Ovary (tissue), 9 donors: ENCODE data around the gene CCNL1. TPM values are rescaled to one million over a fixed set of nuclear protein-coding genes. Genes with fewer than 3 reads are reported as not detected.

Source experiments
- DNase-seq, 5 donors: peaks; one replicate each; pipeline ENCODE4 v3.0.0-alpha.2; 2019 to 2020
- H3K27ac ChIP-seq, 2 donors: fragments of 200-600 bp; one replicate each; pipeline versions ENCODE4 v1.5.1 to v1.8.0; 2019 to 2022
- H3K27me3 ChIP-seq: fragments of 200-600 bp; one replicate; pipeline ENCODE4 v1.8.0; 2022
- H3K36me3 ChIP-seq: fragments of 200-600 bp; sonication (generic); one replicate; pipeline ENCODE4 v1.5.1; 2019
- H3K4me1 ChIP-seq: one replicate; pipeline ENCODE4 v1.8.1; 2013; ENCODE audit warnings: mild to moderate bottlenecking, moderate library complexity; ENCODE audit not compliant: insufficient read depth
- H3K4me3 ChIP-seq: fragments of 200-600 bp; sonication (generic); one replicate; pipeline ENCODE4 v1.5.1; 2017
- H3K9me3 ChIP-seq, 2 donors: fragments of 200-600 bp in 1 of 2; sonication (generic) in 1 of 2; one replicate each; pipeline versions ENCODE4 v1.5.1 to v1.8.1; 2013 to 2019; ENCODE audit warnings: mild to moderate bottlenecking in 1 of 2, moderate library complexity in 1 of 2
- EP300 ChIP-seq: sonication (generic); formaldehyde crosslinking; IDR thresholded peaks from one replicate; pipeline ENCODE4 v1.6.1; 2017; ENCODE audit warnings: antibody characterized with exemption
- POLR2A ChIP-seq: fragments of 450-650 bp; IDR thresholded peaks from one replicate; pipeline ENCODE4 v1.6.1; 2017; ENCODE audit warnings: antibody characterized with exemption, mild to moderate bottlenecking, moderate library complexity
- WGBS, 3 donors: extraction: QIAGEN DNeasy Blood & Tissue Kit in 1 of 3; methylation state at CpG; one replicate each; pipeline versions ENCODE4 v1.1.5 to v1.1.7; 2013 to 2017; 5-methylcytosine and 5-hydroxymethylcytosine counted together
- intact Hi-C, 4 donors: fragments of 100-400 bp; cut with DNase I; formaldehyde crosslinking; loops; one replicate each; pipeline versions ENCODE4 v1.11.0 to v1.15.1; 2022 to 2023
- polyA plus RNA-seq, 2 donors: library from polyadenylated mRNA; stranded (reverse); fragments of 200-250 nt in 1 of 2; fragments of 350-450 nt in 1 of 2; fragmentation: Illumina TruSeq in 1 of 2; extraction: RNeasy Lipid Tissue Mini Kit (QIAGEN cat#74804) in 1 of 2; gene quantifications; one replicate each; pipeline ENCODE4 v1.2.3, GENCODE V29; 2013 to 2014
- total RNA-seq, 7 donors: library from RNA; depleted of rRNA in 2 of 7; stranded (reverse); fragments of >200 nt in 2 of 7; fragmentation: NEBNext Ultra II Directional in 3 of 7; extraction: Animal tissue kit (Norgen Biotek cat#: 25700) in 3 of 7; gene quantifications; one replicate each; pipeline versions ENCODE4 v1.1.0 to v1.2.4, GENCODE V29; 2016 to 2023
- TF ChIP-seq, protein P1 (sequence below), 3 donors: fragments of 450-650 bp in 2 of 3; fragments of 200-600 bp in 1 of 3; IDR thresholded peaks; one replicate each; pipeline versions ENCODE4 v1.5.1 to v1.8.0; 2016 to 2022; ENCODE audit warnings: antibody characterized with exemption in 3 of 3, mild to moderate bottlenecking in 1 of 3
- donor health status: DM: no; HTN: no; CAD: no; lungs with moderate emphysema.
- donor health status: DM: no; HTN: no; CAD: no.
- donor health status: Bipolar disorder and iron deficiency.
- donor health status: DM: yes; HTN: yes; CAD: no.
- donor health status: DM: no; HTN: no; CAD: no.
- donor health status: DM: yes; HTN: yes; CAD: no.

The CCNL1 gene
- total and polyA plus RNA-seq, 9 donors, result 67.6 to 514 (median 96.7) TPM

DNA sequence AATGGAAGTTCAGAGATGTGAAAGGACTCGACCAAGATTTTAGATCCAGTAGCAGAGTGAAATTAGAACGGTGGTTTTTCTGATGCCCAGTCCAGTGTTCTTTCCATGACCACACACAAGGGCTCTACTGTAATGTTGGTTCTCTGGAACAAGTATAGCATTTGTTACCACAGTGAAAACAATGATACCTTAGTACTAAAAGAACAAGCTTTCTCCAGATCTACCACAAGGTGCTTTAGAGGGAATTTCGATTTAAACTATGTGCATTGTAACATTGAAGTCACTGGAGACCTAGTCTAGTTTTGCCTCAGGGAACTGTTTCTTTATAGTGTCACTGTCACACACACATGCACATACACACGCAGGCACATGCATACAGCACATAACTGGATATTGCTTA is 12.8 kb upstream of the CCNL1 start:
- no peak for DNase-seq
- 70 to 85% (median 83%) methylated on average over 4 of the region's 4 CpGs for WGBS, 3 donors
- Histone ChIP-seq H3K4me1 (peaks cover 3% of the 10 kb centered on the region), H3K4me3 (no peak overlapping the region), H3K27ac (no peak overlapping the region), H3K27me3 (no peaks in the 10 kb centered on the region), H3K9me3 (no peaks in the 10 kb centered on the region), H3K36me3 (no peaks in the 10 kb centered on the region)
- intact Hi-C loops, result no loop called here
- no peak for TF ChIP-seq POLR2A
- no peak for TF ChIP-seq EP300
- TF ChIP-seq, protein P1, sequence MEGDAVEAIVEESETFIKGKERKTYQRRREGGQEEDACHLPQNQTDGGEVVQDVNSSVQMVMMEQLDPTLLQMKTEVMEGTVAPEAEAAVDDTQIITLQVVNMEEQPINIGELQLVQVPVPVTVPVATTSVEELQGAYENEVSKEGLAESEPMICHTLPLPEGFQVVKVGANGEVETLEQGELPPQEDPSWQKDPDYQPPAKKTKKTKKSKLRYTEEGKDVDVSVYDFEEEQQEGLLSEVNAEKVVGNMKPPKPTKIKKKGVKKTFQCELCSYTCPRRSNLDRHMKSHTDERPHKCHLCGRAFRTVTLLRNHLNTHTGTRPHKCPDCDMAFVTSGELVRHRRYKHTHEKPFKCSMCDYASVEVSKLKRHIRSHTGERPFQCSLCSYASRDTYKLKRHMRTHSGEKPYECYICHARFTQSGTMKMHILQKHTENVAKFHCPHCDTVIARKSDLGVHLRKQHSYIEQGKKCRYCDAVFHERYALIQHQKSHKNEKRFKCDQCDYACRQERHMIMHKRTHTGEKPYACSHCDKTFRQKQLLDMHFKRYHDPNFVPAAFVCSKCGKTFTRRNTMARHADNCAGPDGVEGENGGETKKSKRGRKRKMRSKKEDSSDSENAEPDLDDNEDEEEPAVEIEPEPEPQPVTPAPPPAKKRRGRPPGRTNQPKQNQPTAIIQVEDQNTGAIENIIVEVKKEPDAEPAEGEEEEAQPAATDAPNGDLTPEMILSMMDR (IDR thresholded peaks at IDR 0.05), result no peak

- no peak for TF ChIP-seq EP300
- intact Hi-C loops, result no loop called here
- 81 to 88% (median 85%) methylated on average over 3 of the region's 3 CpGs for WGBS, 3 donors
- Histone ChIP-seq H3K36me3 (no peaks in the 10 kb centered on the region), H3K27ac (no peak overlapping the region), H3K4me3 (no peak overlapping the region), H3K27me3 (no peaks in the 10 kb centered on the region), H3K4me1 (no peaks in the 10 kb centered on the region), H3K9me3 (no peaks in the 10 kb centered on the region)
- DNase-seq, result no peak
Measured at GRCh38 chr3:157170861-157171260, 10.9 kb upstream of the CCNL1 start.

DNA sequence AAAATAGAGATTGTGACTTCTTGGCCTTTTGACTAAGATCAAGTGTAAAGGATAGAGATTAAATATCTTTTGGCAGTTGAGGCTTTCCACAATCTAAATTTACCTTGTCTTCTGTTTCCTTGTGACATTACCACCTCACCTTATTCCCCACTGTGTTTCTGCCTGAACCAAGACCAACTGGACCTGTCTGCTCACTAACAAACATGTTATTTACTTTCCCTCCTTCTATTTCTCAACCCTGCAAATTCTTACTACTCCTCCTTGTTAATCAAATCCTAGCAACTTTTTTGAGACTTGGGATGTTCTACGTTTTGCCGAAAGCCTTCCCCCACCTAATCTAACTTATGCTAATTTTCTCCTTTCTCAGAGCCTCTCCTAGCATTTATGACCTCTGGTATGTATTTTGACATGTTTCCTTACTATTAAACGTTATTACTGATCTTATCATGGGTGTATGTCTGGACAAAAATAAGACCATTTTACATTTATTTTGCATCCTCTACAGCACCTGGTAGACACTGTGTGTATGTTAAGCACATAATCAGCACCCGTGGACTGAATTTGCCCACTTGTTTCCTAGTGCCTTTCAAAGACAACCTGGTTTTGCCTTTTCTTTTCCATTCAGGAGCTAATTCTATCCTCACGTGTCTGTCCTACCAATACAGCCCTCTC is 7.6 kb upstream of the CCNL1 start:
- TF ChIP-seq EP300, result no peak
- no peak for TF ChIP-seq POLR2A
- TF ChIP-seq, protein P1 (IDR thresholded peaks at IDR 0.05), result no peak
- Histone ChIP-seq H3K9me3 (no peaks in the 10 kb centered on the region), H3K27ac (no peak overlapping the region), H3K27me3 (no peaks in the 10 kb centered on the region), H3K36me3 (no peaks in the 10 kb centered on the region), H3K4me1 (no peaks in the 10 kb centered on the region), H3K4me3 (no peak overlapping the region)
- 69 to 73% (median 69%) methylated on average over 5 of the region's 5 CpGs for WGBS, 3 donors
- DNase-seq, result no peak
- intact Hi-C loops, result loop anchor here in 1 of 4 donors (10.0 kb wide), 1 partner anchor 623 kb away; no protein-coding TSS in a partner anchor

DNA sequence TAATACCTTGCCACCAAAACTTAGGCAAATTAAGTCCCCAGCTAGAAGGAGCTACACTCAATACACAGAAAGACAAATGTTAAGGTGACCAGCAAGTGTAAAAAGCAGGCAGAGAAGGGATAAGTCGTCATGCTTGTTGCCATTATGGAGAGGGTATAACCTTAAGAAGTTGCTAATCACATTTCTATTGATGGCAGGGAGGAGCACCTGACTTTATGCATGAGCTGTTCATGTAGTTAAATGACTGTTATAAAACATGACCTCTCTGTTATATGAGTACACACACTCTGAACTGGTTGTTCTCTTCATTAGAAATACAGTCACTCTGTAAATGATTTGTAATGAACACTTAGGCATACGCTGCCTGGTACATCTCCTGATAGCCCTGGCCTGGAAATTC is 6.6 kb upstream of the CCNL1 start:
- no peak overlapping the region for H3K27ac ChIP-seq
- H3K4me1 ChIP-seq, result no peaks in the 10 kb centered on the region
- no peak for DNase-seq
- H3K36me3 ChIP-seq, result no peaks in the 10 kb centered on the region
- no peaks in the 10 kb centered on the region for H3K9me3 ChIP-seq
- no peak overlapping the region for H3K4me3 ChIP-seq
- TF ChIP-seq EP300, result no peak
- TF ChIP-seq, protein P1 (IDR thresholded peaks at IDR 0.05), result no peak
- H3K27me3 ChIP-seq, result no peaks in the 10 kb centered on the region
- intact Hi-C loops, result loop anchor here in 1 of 4 donors (10.0 kb wide), 1 partner anchor 622 kb away; no protein-coding TSS in a partner anchor
- 68 to 69% (median 69%) methylated on average over 2 of the region's 2 CpGs for WGBS, 3 donors

GRCh38 chr3:157166115-157166514 is 6.2 kb upstream of the CCNL1 start:
- DNase-seq, result no peak
- TF ChIP-seq POLR2A (no peak), EP300 (no peak)
- TF ChIP-seq, protein P1 (IDR thresholded peaks at IDR 0.05), result no peak
- Histone ChIP-seq H3K27me3 (no peaks in the 10 kb centered on the region), H3K27ac (no peak overlapping the region), H3K4me3 (no peak overlapping the region), H3K36me3 (no peaks in the 10 kb centered on the region), H3K9me3 (no peaks in the 10 kb centered on the region), H3K4me1 (no peaks in the 10 kb centered on the region)
- intact Hi-C loops, result loop anchor here in 1 of 4 donors (10.0 kb wide), 1 partner anchor 621 kb away; no protein-coding TSS in a partner anchor
